Astrocyte of the cerebellum (primary cell): Measurements from ENCODE around the gene ATAD2B.
A peak's percentile ranks its signal among the peaks of the same experiment; 100 is the strongest.

ENCODE experiments used
- DNase-seq: peaks from one replicate; pipeline ENCODE4 v3.0.0-alpha.2; 2011; ENCODE audit warnings: low read depth
- H3K4me3 ChIP-seq: 2 replicates; pipeline ENCODE4 v1.5.1; 2011; ENCODE audit warnings: mild to moderate bottlenecking, low read depth, low read length, moderate library complexity
- CTCF ChIP-seq: IDR thresholded peaks from 2 replicates; pipeline ENCODE4 v1.5.1; 2012; ENCODE audit warnings: low read length, low read depth, moderate library complexity, mild to moderate bottlenecking; ENCODE audit errors: missing control alignments
- in situ Hi-C: cut with HindIII; loops from 2 replicates; pipeline ENCODE4 v1.10.0; 2017; ENCODE audit warnings: low sequenced_read_pairs

Gene ATAD2B

GRCh38 chr2:23900541-23901322 lies 26.2 kb downstream of the ATAD2B start:
- in situ Hi-C loops: no loop called here
- DNase-seq: peak; percentile 57

GRCh38 chr2:23900133-23900532 lies 26.8 kb downstream of the ATAD2B start:
- TF ChIP-seq CTCF: no peak
- H3K4me3 ChIP-seq: no peak overlapping the region
- in situ Hi-C loops: no loop called here
- DNase-seq: no peak

More at GRCh38 chr2:23900541-23901322, 26.2 kb downstream of the ATAD2B start:
- no peak for TF ChIP-seq CTCF
- H3K4me3 ChIP-seq: no peak overlapping the region

GRCh38 chr2:23871206-23871605 lies 55.7 kb downstream of the ATAD2B start:
- TF ChIP-seq CTCF: no peak
- H3K4me3 ChIP-seq: no peak overlapping the region
- in situ Hi-C loops: no loop called here
- no peak for DNase-seq

GRCh38 chr2:23867449-23867848 lies 59.5 kb downstream of the ATAD2B start:
- in situ Hi-C loops: no loop called here
- DNase-seq: no peak
- no peak for TF ChIP-seq CTCF
- no peak overlapping the region for H3K4me3 ChIP-seq

DNA sequence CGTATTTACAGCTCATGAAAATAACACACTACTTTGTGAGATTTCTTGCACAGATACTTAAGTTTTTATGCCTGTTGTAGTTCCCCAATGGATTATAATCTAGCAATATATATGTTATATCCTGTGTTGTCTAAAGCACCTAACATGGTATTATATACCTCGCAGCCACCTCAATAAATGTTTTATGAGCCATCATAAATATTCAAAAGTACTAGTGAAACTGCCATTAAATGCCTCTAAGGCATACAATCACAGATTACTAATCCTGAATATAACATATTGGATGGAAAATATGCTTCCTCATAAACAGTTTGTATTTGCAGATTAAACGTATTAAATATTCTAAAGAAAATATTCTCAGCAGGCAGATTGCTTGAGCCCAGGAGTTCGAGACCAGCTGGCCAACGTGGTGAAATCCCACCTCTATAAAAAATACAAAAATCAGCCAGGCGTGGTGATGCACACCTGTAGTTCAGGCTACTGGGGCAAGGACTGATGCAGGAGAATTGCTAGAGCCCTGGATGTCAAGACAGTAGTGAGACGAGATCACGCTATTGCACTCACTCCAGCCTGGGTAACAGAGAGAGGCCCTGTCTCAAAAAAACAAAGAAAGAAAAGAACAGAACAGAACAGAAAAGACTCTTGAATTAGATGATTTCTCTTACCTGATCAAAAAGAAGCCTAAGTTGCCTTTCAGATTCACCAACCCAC lies 64.1 kb downstream of the ATAD2B start:
- in situ Hi-C loops: no loop called here
- H3K4me3 ChIP-seq: no peak overlapping the region
- no peak for DNase-seq
- no peak for TF ChIP-seq CTCF

GRCh38 chr2:23861952-23862351 lies 65.0 kb downstream of the ATAD2B start:
- in situ Hi-C loops: no loop called here
- no peak for DNase-seq
- H3K4me3 ChIP-seq: no peak overlapping the region
- TF ChIP-seq CTCF: no peak
